Large intestine (tissue), 3 donors: Measurements from ENCODE around the gene TRIM40. TPM values are rescaled to one million over a fixed set of nuclear protein-coding genes. Genes with fewer than 3 reads are reported as not detected.
"Not testable (repeated sequence)": the region's sequence is repeated elsewhere in the genome, so short reads cannot be mapped to it uniquely, and the experiment has no call there.

Source experiments
- DNase-seq, 2 donors: peaks; one replicate each; pipeline versions ENCODE4 v3.0.0 to v3.0.0-alpha.2; 2013
- H3K27ac ChIP-seq: one replicate; pipeline ENCODE4 v1.5.1; 2013; ENCODE audit warnings: low read length
- H3K27me3 ChIP-seq: 2 replicates; pipeline ENCODE4 v1.6.1; 2013; ENCODE audit warnings: low read length; ENCODE audit not compliant: control insufficient read depth, insufficient read depth
- H3K36me3 ChIP-seq: 2 replicates; pipeline ENCODE4 v1.6.1; 2013; ENCODE audit warnings: low read length; ENCODE audit not compliant: control insufficient read depth, insufficient read depth
- H3K4me1 ChIP-seq: one replicate; pipeline ENCODE4 v1.6.1; 2013; ENCODE audit warnings: low read length; ENCODE audit not compliant: control insufficient read depth, insufficient read depth
- H3K4me3 ChIP-seq: one replicate; pipeline ENCODE4 v1.5.1; 2013; ENCODE audit warnings: low read length
- H3K9me3 ChIP-seq: one replicate; pipeline ENCODE4 v1.6.1; 2013; ENCODE audit warnings: mild to moderate bottlenecking, low read depth, low read length, moderate library complexity; ENCODE audit not compliant: control insufficient read depth
- WGBS: methylation state at CpG from one replicate; pipeline ENCODE4 v1.1.5; 2013; ENCODE audit warnings: low lambda C conversion rate; ENCODE audit not compliant: insufficient coverage; 5-methylcytosine and 5-hydroxymethylcytosine counted together
- polyA plus RNA-seq: library from polyadenylated mRNA; unstranded; fragments of 120-200 nt; gene quantifications from one replicate; pipeline ENCODE4 v1.2.1, GENCODE V29; 2013

TRIM40 gene
- polyA plus RNA-seq, 1 donor: 6.6 TPM

GRCh38 chr6:30163918-30164654, 28.1 kb downstream of the TRIM40 start:
- peak overlapping the region; percentile 97 for H3K27ac ChIP-seq
- DNase-seq: peak in 1 of 2 donors; percentile 42
- H3K4me1 ChIP-seq: peaks cover 9% of the 10 kb centered on the region
- H3K36me3 ChIP-seq: peaks cover 23% of the 10 kb centered on the region
- WGBS: 60% methylated on average over 1 of the region's 16 CpGs
- H3K27me3 ChIP-seq: no peaks in the 10 kb centered on the region
- peaks cover 5% of the 10 kb centered on the region for H3K9me3 ChIP-seq
- H3K4me3 ChIP-seq: peak overlapping the region; percentile 60

- 83% methylated on average over 1 of the region's 4 CpGs for WGBS
- DNase-seq: no peak
- Histone ChIP-seq H3K9me3 (peaks cover 5% of the 10 kb centered on the region), H3K4me3 (peak overlapping the region; percentile 60), H3K27me3 (no peaks in the 10 kb centered on the region), H3K36me3 (peaks cover 24% of the 10 kb centered on the region), H3K27ac (peak overlapping the region; percentile 97), H3K4me1 (peaks cover 10% of the 10 kb centered on the region)
Measured at GRCh38 chr6:30164714-30165113, 28.8 kb downstream of the TRIM40 start.

GRCh38 chr6:30165238-30165637, 29.3 kb downstream of the TRIM40 start:
- not testable (repeated sequence) for H3K27me3 ChIP-seq, H3K27ac ChIP-seq, DNase-seq, H3K4me3 ChIP-seq, H3K9me3 ChIP-seq
- H3K36me3 ChIP-seq: peaks cover 24% of the 10 kb centered on the region
- WGBS: no CpG with 5 or more reads among the region's 1 CpG
- peaks cover 12% of the 10 kb centered on the region for H3K4me1 ChIP-seq

GRCh38 chr6:30167101-30167500, 31.2 kb downstream of the TRIM40 start:
- Histone ChIP-seq H3K4me3 (no peak overlapping the region), H3K27ac (no peak overlapping the region), H3K9me3 (peaks cover 5% of the 10 kb centered on the region), H3K36me3 (peaks cover 31% of the 10 kb centered on the region), H3K27me3 (peaks cover 8% of the 10 kb centered on the region), H3K4me1 (peaks cover 18% of the 10 kb centered on the region)
- no CpG with 5 or more reads among the region's 6 CpGs for WGBS
- no peak for DNase-seq

- Histone ChIP-seq H3K4me3 (no peak overlapping the region), H3K9me3 (peaks cover 1% of the 10 kb centered on the region), H3K4me1 (peaks cover 17% of the 10 kb centered on the region), H3K36me3 (peaks cover 31% of the 10 kb centered on the region), H3K27me3 (peaks cover 15% of the 10 kb centered on the region), H3K27ac (no peak overlapping the region)
- no peak for DNase-seq
- WGBS: no CpG with 5 or more reads among the region's 1 CpG
Measured at GRCh38 chr6:30168741-30169140, 32.8 kb downstream of the TRIM40 start.

GRCh38 chr6:30169658-30170614, 34.0 kb downstream of the TRIM40 start:
- peaks cover 31% of the 10 kb centered on the region for H3K36me3 ChIP-seq
- no peaks in the 10 kb centered on the region for H3K9me3 ChIP-seq
- no peak overlapping the region for H3K4me3 ChIP-seq
- peaks cover 16% of the 10 kb centered on the region for H3K27me3 ChIP-seq
- WGBS: 14% methylated on average over 1 of the region's 7 CpGs
- peak in 1 of 2 donors; percentile 56 for DNase-seq
- peaks cover 15% of the 10 kb centered on the region for H3K4me1 ChIP-seq
- H3K27ac ChIP-seq: no peak overlapping the region

- Histone ChIP-seq H3K36me3 (peaks cover 30% of the 10 kb centered on the region), H3K4me1 (peaks cover 15% of the 10 kb centered on the region), H3K9me3 (no peaks in the 10 kb centered on the region), H3K27ac (peak overlapping the region; percentile 72), H3K4me3 (peak overlapping the region; percentile 9), H3K27me3 (peaks cover 21% of the 10 kb centered on the region)
- no CpG with 5 or more reads among the region's 62 CpGs for WGBS
- DNase-seq: peak in 1 of 2 donors; percentile 39
Measured at GRCh38 chr6:30171677-30172471, 35.9 kb downstream of the TRIM40 start.

- H3K4me3 ChIP-seq: no peak overlapping the region
- H3K4me1 ChIP-seq: peaks cover 15% of the 10 kb centered on the region
- H3K36me3 ChIP-seq: peaks cover 22% of the 10 kb centered on the region
- H3K9me3 ChIP-seq: no peaks in the 10 kb centered on the region
- no CpG with 5 or more reads among the region's 4 CpGs for WGBS
- peak overlapping the region; percentile 72 for H3K27ac ChIP-seq
- DNase-seq: peak; percentile 67 to 76
- H3K27me3 ChIP-seq: peaks cover 21% of the 10 kb centered on the region
Measured at GRCh38 chr6:30172681-30173080, 36.7 kb downstream of the TRIM40 start.

- peaks cover 11% of the 10 kb centered on the region for H3K4me1 ChIP-seq
- peaks cover 17% of the 10 kb centered on the region for H3K9me3 ChIP-seq
- no CpG with 5 or more reads among the region's 2 CpGs for WGBS
- no peak overlapping the region for H3K4me3 ChIP-seq
- no peak overlapping the region for H3K27ac ChIP-seq
- DNase-seq: no peak
- H3K36me3 ChIP-seq: peaks cover 2% of the 10 kb centered on the region
- peaks cover 21% of the 10 kb centered on the region for H3K27me3 ChIP-seq
Measured at GRCh38 chr6:30175765-30176164, 39.8 kb downstream of the TRIM40 start.

- Histone ChIP-seq H3K27ac (no peak overlapping the region), H3K9me3 (peaks cover 26% of the 10 kb centered on the region), H3K27me3 (peaks cover 6% of the 10 kb centered on the region), H3K36me3 (no peaks in the 10 kb centered on the region), H3K4me3 (no peak overlapping the region), H3K4me1 (no peaks in the 10 kb centered on the region)
- DNase-seq: no peak
- WGBS: 67% methylated on average over 1 of the region's 1 CpG
Measured at GRCh38 chr6:30178837-30179236, 42.9 kb downstream of the TRIM40 start.
